Endothelial cell of umbilical vein (primary cell): ENCODE data around the gene TMEM253. TPM values are rescaled to one million over a fixed set of nuclear protein-coding genes. Genes with fewer than 3 reads are reported as not detected.

Source experiments
- BruUV-seq: library from RNA; stranded (reverse); fragments of 400-500 nt; replicated peaks from 2 replicates; lab custom pipeline; 2021; lab: Mats Ljungman, UMichigan
- CTCF ChIA-PET: fragments of 300-600, 350-600 bp; sonication (Branson Sonifier 250); formaldehyde crosslinking; loops from one replicate; lab custom pipeline; 2021; ENCODE audit warnings: antibody characterized with exemption, inconsistent platforms; lab: Charles Lee
- POLR2A ChIA-PET: fragments of 300-600, 350-600 bp; sonication (Branson Sonifier 250); formaldehyde crosslinking; loops from one replicate; lab custom pipeline; 2021; ENCODE audit warnings: antibody characterized with exemption, inconsistent platforms; lab: Charles Lee
- DNase-seq: peaks from one replicate; pipeline ENCODE4 v3.0.0-alpha.2; 2011; ENCODE audit warnings: low read depth, low spot score
- FAIRE-seq: peaks from 2 replicates; lab custom pipeline; 2011; peaks lifted over from hg19 to GRCh38; lab: Jason Lieb, UNC
- H2AFZ ChIP-seq: 2 replicates; pipeline ENCODE4 v1.6.0; 2012; ENCODE audit warnings: low read depth, low read length, control low read depth, inconsistent platforms
- H3K27ac ChIP-seq: 2 replicates; pipeline ENCODE4 v1.5.1; 2011; ENCODE audit warnings: low read depth, mild to moderate bottlenecking, control low read depth, low read length, moderate library complexity; ENCODE audit not compliant: insufficient read depth
- H3K27me3 ChIP-seq, 2 experiments: 2 replicates each; pipeline versions ENCODE4 v1.6.0 to v1.6.1; 2011; ENCODE audit warnings: low read length in 2 of 2, mixed read lengths in 1 of 2; ENCODE audit not compliant: control insufficient read depth in 2 of 2, insufficient read depth in 2 of 2
- H3K36me3 ChIP-seq, 2 experiments: 2 replicates in 1 of 2; 3 replicates in 1 of 2; pipeline ENCODE4 v1.5.1; 2011; ENCODE audit warnings: low read length in 2 of 2, mild to moderate bottlenecking in 1 of 2, moderate library complexity in 1 of 2; ENCODE audit not compliant: control insufficient read depth in 2 of 2, insufficient read depth in 2 of 2; ENCODE audit errors: extremely low read depth in 1 of 2
- H3K4me1 ChIP-seq: 3 replicates; pipeline ENCODE4 v1.5.1; 2011; ENCODE audit warnings: mild to moderate bottlenecking, low read length; ENCODE audit not compliant: control insufficient read depth, insufficient read depth; ENCODE audit errors: extremely low read depth
- H3K4me2 ChIP-seq: 2 replicates; pipeline ENCODE4 v1.6.1; 2011; ENCODE audit warnings: low read length, control low read depth, mixed read lengths; ENCODE audit not compliant: insufficient read depth
- H3K4me3 ChIP-seq, 3 experiments: fragments of 200-600 bp in 1 of 3; sonication (generic), shearing (Covaris generic) in 1 of 3; replicated peaks in 1 of 3; 2 replicates each; pipeline ENCODE4 v1.5.1; 2011 to 2016; ENCODE audit warnings: control low read depth in 3 of 3, low read length in 3 of 3, mild to moderate bottlenecking in 2 of 3, inconsistent platforms in 1 of 3, low read depth in 1 of 3, moderate library complexity in 1 of 3; ENCODE audit not compliant: insufficient read depth in 1 of 3
- H3K79me2 ChIP-seq: 2 replicates; pipeline ENCODE4 v1.6.0; 2012; ENCODE audit warnings: low read length, inconsistent platforms; ENCODE audit not compliant: control insufficient read depth, insufficient read depth
- H3K9ac ChIP-seq: replicated peaks from 2 replicates; pipeline ENCODE3; 2011; ENCODE audit warnings: low read length, control low read depth; ENCODE audit not compliant: insufficient read depth; ENCODE audit errors: extremely low read depth
- H3K9me1 ChIP-seq: replicated peaks from 3 replicates; pipeline ENCODE4 v1.6.0; 2011; ENCODE audit warnings: mild to moderate bottlenecking, low read length; ENCODE audit not compliant: control insufficient read depth, insufficient read depth; ENCODE audit errors: extremely low read depth
- H3K9me3 ChIP-seq: replicated peaks from 2 replicates; pipeline ENCODE4 v1.5.1; 2012; ENCODE audit warnings: low read length, inconsistent platforms; ENCODE audit not compliant: control insufficient read depth, insufficient read depth
- H4K20me1 ChIP-seq: replicated peaks from 2 replicates; pipeline ENCODE3; 2011; ENCODE audit warnings: mild to moderate bottlenecking, low read length; ENCODE audit not compliant: control insufficient read depth, insufficient read depth; ENCODE audit errors: extremely low read depth
- EZH2 ChIP-seq: IDR thresholded peaks from 2 replicates; pipeline ENCODE4 v1.6.1; 2012; ENCODE audit warnings: borderline replicate concordance, low read depth, mild to moderate bottlenecking, moderate library complexity, low read length, inconsistent platforms; ENCODE audit not compliant: severe bottlenecking
- FOS ChIP-seq: IDR thresholded peaks from 2 replicates; pipeline ENCODE4 v1.6.1; 2011; ENCODE audit warnings: mild to moderate bottlenecking, low read length, moderate library complexity, borderline replicate concordance; ENCODE audit not compliant: insufficient read depth
- GATA2 ChIP-seq: IDR thresholded peaks from 2 replicates; pipeline ENCODE4 v1.7.0; 2011; ENCODE audit warnings: low read depth, mild to moderate bottlenecking, moderate library complexity, mixed read lengths, low read length; ENCODE audit not compliant: insufficient read length, insufficient read depth
- JUN ChIP-seq: IDR thresholded peaks from 2 replicates; pipeline ENCODE4 v1.6.1; 2011; ENCODE audit warnings: borderline replicate concordance, low read depth; ENCODE audit not compliant: insufficient read length, insufficient read depth
- MYC ChIP-seq: IDR thresholded peaks from one replicate; pipeline ENCODE4 v1.6.1; 2011; ENCODE audit warnings: mild to moderate bottlenecking, low read depth, low read length
- POLR2AphosphoS5 ChIP-seq: IDR thresholded peaks from 2 replicates; pipeline ENCODE4 v1.6.1; 2012; ENCODE audit warnings: low read depth, mild to moderate bottlenecking, control low read depth, low read length, moderate library complexity; ENCODE audit not compliant: insufficient read depth
- dilution Hi-C: fragments of 300-500 bp; cut with MboI; formaldehyde crosslinking; loops from one replicate; pipeline ENCODE4 v1.15.0; 2019; ENCODE audit warnings: low sequenced_read_pairs; ENCODE audit not compliant: extremely low pct_ligation_motif_present
- intact Hi-C: fragments of 100-400 bp; cut with micrococcal nuclease; formaldehyde crosslinking; loops from one replicate; pipeline ENCODE4 v1.10.0; 2022
- polyA plus RNA-seq, 4 experiments: library from polyadenylated mRNA; depleted of rRNA in 3 of 4; stranded (reverse) in 3 of 4; unstranded in 1 of 4; fragments of >200 nt; gene quantifications; 2 replicates each; pipeline versions ENCODE4 v1.2.1 to v1.2.3, GENCODE V29; 2011 to 2012; ENCODE audit warnings: missing spikeins in 1 of 4
- total RNA-seq: library from RNA; stranded (reverse); gene quantifications from 2 replicates; pipeline ENCODE4 v1.2.3, GENCODE V29; 2021
- TF ChIP-seq, protein P1 (sequence below): IDR thresholded peaks from 2 replicates; pipeline ENCODE4 v1.6.1; 2011; ENCODE audit not compliant: insufficient read depth, insufficient read length

The TMEM253 gene
- total and polyA plus RNA-seq, 2 donors (not counting 3 experiments of a cell fraction or from before 2014, with no cell fraction given), result 0.25 TPM; not detected in 1

- FAIRE-seq (no peak), DNase-seq (no peak)
- Histone ChIP-seq H2AFZ (no peak overlapping the region), H3K27ac (no peak overlapping the region), H3K9me3 (no peaks in the 10 kb centered on the region), H3K4me3 (no peak overlapping the region), H3K4me2 (no peak overlapping the region), H3K36me3 (peaks cover 0 to 3% of the 10 kb centered on the region in 2 experiments), H3K9me1 (no peaks in the 10 kb centered on the region), H3K4me1 (peaks cover 3% of the 10 kb centered on the region), H3K79me2 (no peaks in the 10 kb centered on the region), H3K9ac (no peak overlapping the region), H4K20me1 (no peaks in the 10 kb centered on the region), H3K27me3 (peaks cover 0 to 5% of the 10 kb centered on the region in 2 experiments)
- CTCF ChIA-PET, result interaction anchor here (0.9 to 6.9 kb wide), 24 partner anchors 9 to 462 kb away, joined by 3 to 131 read pairs (median 4); partner anchors contain the start of genes ARHGEF40 and RNASE13
- dilution Hi-C loops (no loop called here), intact Hi-C loops (no loop called here)
- TF ChIP-seq MYC (no peak), GATA2 (no peak), JUN (no peak), FOS (no peak), POLR2AphosphoS5 (no peak), EZH2 (no peak)
- TF ChIP-seq, protein P1, sequence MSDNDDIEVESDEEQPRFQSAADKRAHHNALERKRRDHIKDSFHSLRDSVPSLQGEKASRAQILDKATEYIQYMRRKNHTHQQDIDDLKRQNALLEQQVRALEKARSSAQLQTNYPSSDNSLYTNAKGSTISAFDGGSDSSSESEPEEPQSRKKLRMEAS, result no peak
- no TSS peak for BruUV-seq
- POLR2A ChIA-PET, result no interaction called here
These were observed 7.8 kb upstream of the TMEM253 start for GRCh38 chr14:21093018-21093417.
